Measurements from ENCODE around the gene PISD.
A peak's percentile ranks its signal among the peaks of the same experiment; 100 is the strongest.

PISD gene

DNA sequence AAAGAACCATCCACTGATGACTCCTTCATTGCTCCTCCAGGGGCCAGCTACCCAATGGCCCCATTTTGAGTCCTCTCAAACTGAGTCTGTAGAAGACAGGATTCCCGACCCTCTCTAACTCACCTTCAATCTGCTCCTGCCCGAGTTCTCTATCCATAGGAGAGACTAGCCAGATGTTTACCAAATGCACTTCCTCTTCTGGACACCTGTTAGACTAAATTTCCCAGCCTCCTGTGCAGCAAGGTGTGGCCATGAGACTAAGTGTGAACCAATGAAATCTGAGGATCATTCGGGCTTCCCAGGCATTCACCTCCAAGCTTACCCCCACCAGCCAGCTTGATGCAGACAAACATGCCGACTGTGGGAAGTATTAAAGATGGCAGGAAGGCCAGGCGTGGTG, 7.6 kb downstream of the PISD start:
- no peak for DNase-seq
- intact Hi-C loops (cut with DNase I) = no loop called here

- no peak for DNase-seq
Measured at GRCh38 chr22:31653944-31654343, 8.1 kb downstream of the PISD start.

DNA sequence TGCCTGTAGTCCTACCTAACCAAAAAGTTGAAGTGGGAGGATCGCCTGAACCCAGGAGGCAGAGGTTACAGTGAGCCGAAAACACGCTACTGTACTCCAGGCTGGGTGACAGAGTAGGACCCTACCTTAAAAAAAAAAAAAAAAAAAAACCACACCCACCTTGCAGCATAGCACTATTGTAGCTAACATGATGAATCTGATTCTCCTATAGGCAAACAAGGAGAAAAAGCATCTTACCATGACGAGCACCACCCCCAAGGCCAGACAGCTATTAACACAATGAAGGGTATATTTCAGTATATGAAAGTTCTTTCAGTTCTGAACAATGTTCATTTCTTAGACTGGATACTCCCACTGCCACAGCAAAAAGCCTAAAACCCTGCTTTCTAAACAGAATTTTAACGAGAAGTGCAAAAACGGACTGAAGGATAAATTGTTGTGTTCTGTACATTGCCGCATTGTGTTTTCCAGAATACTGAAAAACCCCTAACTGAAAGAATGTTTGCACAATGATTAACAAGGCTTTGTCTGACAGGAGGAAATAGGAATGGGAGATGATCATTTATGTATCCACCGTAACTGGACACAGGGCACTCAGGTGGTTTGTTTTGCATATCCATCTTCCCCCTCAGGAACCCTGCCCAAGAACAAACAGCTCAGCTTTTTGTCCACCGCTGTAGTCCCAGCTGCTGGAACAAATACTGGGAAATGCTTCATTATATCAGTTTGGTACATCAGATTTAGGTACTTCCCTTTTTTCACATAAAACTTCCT, 8.9 kb downstream of the PISD start:
- intact Hi-C loops (cut with DNase I) = no loop called here
- no peak for DNase-seq

More at GRCh38 chr22:31653944-31654343, 8.1 kb downstream of the PISD start:
- intact Hi-C loops (cut with DNase I) = no loop called here

DNA sequence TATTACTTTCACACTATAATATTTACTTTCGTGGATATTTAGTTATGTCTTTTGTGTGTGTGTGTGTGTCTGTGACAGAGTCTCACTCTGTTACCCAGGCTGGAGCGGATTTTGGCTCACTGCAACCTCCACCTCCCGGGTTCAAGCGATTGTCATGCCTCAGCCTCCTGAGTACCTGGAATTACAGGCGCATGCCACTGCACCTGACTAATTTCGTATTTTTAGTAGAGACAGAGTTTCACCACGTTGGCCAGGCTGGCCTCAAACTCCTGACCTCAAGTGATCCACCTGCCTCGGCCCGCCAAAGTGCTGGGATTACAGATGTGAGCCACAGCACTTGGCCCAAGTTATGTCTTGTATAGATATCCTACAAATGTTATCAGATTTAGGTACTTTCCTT, 9.9 kb downstream of the PISD start:
- DNase-seq = no peak
- intact Hi-C loops (cut with DNase I) = no loop called here

GRCh38 chr22:31651664-31652063, 10.4 kb downstream of the PISD start:
- no peak for DNase-seq
- intact Hi-C loops (cut with DNase I) = no loop called here

- no peak for DNase-seq
- intact Hi-C loops (cut with DNase I) = no loop called here
Measured at GRCh38 chr22:31650391-31650790, 11.6 kb downstream of the PISD start.

DNA sequence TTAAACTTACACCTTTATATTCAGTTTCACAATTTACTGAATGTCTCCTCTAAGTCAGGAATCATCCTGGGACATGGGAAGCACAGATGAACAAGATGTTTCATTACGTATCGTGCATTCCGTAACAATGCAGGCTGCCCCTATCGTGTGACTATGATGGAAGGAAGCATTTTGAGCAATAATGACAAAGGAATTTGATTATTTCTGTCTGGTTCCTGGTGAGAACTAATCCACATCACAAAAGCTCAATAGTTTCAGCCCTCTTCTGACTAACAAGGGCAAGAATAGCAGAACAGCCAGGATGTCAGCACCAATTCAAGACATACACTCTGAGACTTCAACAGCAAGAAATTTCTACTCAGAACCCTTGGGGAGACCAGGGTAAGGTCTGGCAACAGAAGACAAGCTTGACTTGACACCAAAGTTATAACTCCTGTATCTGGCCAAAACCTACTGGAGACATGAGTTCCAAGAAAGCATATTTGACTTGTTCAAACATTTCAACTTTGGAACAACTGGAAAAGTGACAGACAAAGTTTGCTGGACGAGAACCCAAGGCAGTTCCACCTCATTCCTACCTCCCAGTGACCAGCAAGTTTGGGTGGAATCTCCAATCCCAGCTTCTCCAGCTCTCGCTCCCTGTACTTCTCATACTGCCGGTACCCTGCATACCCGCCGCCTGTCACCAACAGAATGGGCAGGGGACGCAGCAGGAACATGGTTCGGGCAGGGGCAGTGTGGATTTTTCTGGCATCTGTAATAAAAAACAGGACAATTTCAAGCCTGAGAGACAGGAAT, 14.3 kb downstream of the PISD start:
- DNase-seq = no peak
- intact Hi-C loops (cut with DNase I) = no loop called here

- DNase-seq = no peak
- intact Hi-C loops (cut with DNase I) = no loop called here
Measured at GRCh38 chr22:31647066-31647465, 14.9 kb downstream of the PISD start.

GRCh38 chr22:31646186-31647019, 15.6 kb downstream of the PISD start:
- DNase-seq = peak in 4 of 42 donors; percentile 17 to 38 (median 22)
- intact Hi-C loops (cut with DNase I) = no loop called here

DNA sequence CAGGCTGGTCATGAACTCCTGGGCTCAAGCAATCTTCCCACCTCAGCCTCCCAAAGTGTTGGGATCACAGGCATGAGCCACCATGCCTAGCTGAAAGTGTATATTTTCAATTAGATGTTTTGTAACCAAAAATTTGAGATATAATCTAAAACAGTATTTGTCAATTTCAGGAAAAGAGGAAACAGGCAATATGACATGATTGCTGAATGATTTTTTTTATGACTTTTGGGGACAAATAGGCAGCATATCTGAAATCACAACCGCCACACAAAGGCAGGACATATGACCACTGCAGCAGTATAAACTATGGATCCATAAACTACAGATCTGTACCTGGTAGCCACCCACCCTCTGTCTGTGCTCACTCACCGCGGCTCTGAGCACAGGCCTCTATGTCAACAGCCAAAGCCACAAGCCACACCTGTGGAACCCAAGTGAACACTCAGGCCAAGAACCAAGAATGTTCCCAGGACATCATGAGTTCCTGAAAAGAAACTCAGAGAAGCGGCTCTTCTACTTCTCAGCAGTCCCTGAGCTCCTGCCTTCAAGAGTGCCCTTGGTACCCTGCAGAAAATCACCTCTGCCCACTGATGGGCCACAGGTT, 22.5 kb downstream of the PISD start:
- no peak for DNase-seq
- intact Hi-C loops (cut with DNase I) = no loop called here

GRCh38 chr22:31637891-31638618, 24.0 kb downstream of the PISD start:
- peak in 4 of 42 donors; percentile 32 to 64 (median 54) for DNase-seq
- intact Hi-C loops (cut with DNase I) = no loop called here

DNA sequence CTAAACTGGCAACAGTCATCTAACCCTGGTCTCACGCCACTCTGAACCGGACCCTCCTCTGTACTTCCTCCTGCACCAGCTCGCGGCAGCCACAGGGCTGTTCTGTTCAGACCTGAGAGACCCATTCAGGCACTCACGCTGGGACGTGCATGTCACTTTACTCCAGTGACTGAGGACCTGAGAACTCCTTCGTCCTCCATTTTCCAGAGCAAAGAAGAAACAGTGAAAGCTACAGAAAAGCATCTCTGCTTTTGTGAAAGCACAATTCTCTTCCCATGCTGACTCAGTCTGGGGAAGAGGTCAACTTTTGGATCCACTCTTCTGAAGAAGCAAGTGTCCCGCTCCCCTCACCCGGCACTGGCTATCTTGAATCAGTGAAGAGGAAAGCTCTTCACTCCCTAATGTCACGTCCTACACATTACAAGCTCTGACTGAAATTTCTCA, 24.5 kb downstream of the PISD start:
- peak in 1 of 42 donors; percentile 61 for DNase-seq
- intact Hi-C loops (cut with DNase I) = no loop called here

GRCh38 chr22:31635638-31636306, 26.2 kb downstream of the PISD start:
- intact Hi-C loops (cut with DNase I) = no loop called here
- no peak for DNase-seq

- no peak for DNase-seq
- intact Hi-C loops (cut with DNase I) = loop anchor here (5.0 kb wide), 1 partner anchor 74 kb away; no protein-coding TSS in a partner anchor
Measured at GRCh38 chr22:31631436-31631835, 30.6 kb downstream of the PISD start.

DNA sequence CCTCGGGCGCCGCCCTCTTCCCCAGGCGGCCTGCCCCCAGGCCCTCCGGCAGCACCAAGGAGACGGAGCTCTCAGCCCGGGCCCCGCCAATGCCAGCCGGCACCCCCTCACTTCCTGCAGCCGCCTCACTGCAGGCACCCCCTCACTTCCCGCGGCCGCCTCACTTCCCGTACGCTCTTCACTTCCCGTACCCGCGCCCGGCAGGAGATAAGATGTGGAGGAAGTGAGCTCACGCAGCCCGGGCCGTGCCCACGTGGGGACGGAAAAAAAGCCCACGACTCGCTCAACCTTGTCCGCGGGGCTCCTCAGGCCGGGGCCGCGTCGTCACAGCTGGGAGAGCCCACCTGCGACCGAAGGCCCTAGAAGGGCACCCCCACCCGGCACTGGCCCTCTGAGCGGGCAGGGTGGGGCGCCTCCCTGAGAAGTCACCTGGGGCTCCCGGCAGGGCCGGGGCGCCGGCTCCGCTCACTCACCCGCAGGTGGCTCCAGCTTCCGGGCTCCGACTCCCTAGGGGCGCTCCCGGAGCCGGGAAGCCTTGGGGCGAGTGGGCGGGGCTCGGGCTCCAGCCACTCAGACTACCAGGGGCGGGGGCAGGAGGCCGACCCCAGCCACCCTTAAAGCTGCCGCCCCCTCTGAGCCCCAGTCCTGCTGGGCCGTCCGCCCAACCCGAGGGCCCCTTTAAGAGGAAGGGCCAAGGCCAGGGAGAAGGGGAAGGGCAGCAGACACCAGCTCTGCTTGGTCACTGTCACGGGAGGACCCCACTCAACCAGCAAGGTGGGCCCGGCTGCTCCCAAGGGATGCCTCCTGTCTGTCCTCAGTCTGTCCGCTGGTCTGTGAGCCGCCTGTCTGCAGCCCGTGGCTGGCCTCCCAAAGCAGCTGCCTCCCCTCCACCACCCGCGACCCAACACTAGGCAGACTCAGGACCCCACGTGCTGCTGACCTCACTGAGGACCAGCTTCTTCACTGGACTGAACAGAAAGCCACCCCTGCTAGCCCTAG, 31.4 kb downstream of the PISD start:
- DNase-seq = peak; percentile 54 to 90 (median 80)
- intact Hi-C loops (cut with DNase I) = loop anchor here (5.0 kb wide), 1 partner anchor 73 kb away; no protein-coding TSS in a partner anchor

DNA sequence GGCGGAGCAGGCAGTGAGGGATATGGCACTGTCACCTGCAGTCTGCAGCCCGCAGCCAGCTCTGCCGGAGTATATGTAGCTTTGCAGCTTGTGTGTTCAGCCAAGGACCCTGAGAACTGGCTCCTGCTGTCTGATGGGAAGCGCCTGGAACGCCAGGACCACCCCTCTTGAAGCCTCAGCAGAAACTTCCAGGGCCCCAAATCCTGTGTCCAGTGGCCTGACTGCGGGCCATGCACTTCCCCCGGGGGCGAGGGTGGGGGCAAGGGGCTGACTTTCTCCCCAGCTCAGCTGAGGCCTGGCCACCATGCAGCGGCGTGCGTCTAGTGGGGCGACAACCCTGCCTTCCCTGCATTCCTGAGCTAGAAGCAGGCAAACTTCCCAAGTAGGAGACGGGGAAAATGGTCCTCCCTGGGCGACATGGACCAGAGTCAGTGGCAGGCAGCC, 32.3 kb downstream of the PISD start:
- intact Hi-C loops (cut with DNase I) = loop anchor here (5.0 kb wide), 1 partner anchor 72 kb away; no protein-coding TSS in a partner anchor
- no peak for DNase-seq

All from head of caudate nucleus (tissue), 42 donors.